ENCODE data around the gene USP2.
A peak's percentile ranks its signal among the peaks of the same experiment; 100 is the strongest.

DNA sequence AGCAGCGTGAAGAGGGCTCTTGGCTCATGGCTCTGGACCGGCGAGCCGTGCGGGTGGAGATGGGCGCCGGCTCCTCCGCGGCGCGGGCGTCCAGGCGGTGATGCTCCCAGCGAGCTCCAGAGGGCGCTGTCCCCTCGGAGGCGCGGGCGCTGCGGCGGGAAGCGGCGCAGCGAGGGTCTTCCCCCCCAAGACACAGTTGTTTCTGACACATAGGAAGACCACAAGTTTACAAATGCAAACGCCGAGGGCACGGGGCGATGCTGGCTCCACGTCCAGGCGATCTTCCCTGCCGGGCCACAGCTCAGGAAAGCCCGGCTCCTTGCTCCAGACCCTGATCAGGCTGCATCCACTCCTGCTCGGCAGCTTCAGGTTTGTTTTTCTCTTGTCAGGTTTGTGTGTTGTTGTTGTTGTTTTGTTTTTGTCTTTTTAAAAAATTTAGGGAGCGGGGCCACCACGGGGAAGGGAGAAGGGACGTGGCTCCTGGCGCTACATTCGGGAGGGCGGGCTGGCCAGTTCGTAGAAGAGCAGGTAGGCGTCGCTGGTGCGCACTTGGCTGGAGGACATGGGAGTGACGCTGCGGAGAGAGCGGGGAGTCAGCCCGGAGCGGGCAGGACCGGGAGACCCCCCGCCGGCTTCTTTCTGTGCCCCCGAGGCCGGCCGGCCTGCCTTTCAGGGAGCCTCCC lies 25.0 kb downstream of the USP2 start:
- TF ChIP-seq, protein P1, sequence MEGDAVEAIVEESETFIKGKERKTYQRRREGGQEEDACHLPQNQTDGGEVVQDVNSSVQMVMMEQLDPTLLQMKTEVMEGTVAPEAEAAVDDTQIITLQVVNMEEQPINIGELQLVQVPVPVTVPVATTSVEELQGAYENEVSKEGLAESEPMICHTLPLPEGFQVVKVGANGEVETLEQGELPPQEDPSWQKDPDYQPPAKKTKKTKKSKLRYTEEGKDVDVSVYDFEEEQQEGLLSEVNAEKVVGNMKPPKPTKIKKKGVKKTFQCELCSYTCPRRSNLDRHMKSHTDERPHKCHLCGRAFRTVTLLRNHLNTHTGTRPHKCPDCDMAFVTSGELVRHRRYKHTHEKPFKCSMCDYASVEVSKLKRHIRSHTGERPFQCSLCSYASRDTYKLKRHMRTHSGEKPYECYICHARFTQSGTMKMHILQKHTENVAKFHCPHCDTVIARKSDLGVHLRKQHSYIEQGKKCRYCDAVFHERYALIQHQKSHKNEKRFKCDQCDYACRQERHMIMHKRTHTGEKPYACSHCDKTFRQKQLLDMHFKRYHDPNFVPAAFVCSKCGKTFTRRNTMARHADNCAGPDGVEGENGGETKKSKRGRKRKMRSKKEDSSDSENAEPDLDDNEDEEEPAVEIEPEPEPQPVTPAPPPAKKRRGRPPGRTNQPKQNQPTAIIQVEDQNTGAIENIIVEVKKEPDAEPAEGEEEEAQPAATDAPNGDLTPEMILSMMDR (IDR thresholded peaks at IDR 0.05): peak; percentile 85 to 94 (median 90)
- no peak for TF ChIP-seq POLR2A (IDR thresholded peaks at IDR 0.05)
